GM18508 (cell line): ENCODE measurements around the gene PRM1.
A peak's percentile ranks its signal among the peaks of the same experiment; 100 is the strongest.

Experiments
- ATAC-seq: cut with Tn5 transposase; IDR thresholded peaks from one replicate; pipeline ENCODE4 v1.9.1; 2021; ENCODE audit warnings: moderate number of reproducible peaks; ENCODE audit not compliant: insufficient read depth, unreplicated experiment

Gene PRM1

DNA sequence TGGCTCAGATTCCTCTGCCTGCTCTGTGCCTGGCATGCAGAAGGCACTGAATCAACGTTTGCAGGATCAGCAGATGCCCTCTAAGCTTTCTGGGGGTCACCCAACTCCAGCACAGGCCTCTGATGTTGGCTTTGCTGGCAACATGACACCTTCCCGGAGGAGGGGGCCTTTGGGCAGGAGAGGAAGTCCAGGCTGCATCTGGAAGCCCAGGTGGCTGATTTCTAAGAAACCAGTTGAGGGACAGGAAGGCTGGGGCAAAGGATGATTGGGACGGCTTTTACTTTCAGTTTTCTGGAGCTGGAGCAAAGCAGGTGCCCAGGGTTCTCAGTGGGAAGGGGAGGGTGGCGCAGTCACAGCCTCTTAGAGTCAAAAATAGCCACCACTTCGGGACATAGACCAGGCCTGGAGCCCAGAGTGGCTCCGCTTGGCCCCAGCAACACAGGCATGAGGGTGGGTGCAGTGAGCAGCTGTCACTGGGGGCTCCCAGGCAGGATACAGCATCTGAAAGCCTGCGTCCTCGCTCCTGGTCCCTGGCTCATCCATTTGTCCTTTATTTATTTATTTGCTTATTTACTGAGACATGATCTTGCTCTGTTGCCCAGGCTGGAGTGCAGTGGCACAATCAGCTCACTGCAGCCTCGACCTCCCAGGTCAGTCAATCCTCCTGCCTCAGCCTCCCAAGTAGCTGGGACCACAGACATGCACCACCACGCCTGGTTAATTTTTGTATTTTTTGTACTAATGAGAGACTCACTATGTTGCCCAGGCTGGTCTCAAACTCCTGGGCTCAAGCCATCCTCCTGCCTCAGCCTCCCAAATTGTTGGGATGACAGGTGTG lies 40.3 kb downstream of the PRM1 start:
- ATAC-seq = no peak

DNA sequence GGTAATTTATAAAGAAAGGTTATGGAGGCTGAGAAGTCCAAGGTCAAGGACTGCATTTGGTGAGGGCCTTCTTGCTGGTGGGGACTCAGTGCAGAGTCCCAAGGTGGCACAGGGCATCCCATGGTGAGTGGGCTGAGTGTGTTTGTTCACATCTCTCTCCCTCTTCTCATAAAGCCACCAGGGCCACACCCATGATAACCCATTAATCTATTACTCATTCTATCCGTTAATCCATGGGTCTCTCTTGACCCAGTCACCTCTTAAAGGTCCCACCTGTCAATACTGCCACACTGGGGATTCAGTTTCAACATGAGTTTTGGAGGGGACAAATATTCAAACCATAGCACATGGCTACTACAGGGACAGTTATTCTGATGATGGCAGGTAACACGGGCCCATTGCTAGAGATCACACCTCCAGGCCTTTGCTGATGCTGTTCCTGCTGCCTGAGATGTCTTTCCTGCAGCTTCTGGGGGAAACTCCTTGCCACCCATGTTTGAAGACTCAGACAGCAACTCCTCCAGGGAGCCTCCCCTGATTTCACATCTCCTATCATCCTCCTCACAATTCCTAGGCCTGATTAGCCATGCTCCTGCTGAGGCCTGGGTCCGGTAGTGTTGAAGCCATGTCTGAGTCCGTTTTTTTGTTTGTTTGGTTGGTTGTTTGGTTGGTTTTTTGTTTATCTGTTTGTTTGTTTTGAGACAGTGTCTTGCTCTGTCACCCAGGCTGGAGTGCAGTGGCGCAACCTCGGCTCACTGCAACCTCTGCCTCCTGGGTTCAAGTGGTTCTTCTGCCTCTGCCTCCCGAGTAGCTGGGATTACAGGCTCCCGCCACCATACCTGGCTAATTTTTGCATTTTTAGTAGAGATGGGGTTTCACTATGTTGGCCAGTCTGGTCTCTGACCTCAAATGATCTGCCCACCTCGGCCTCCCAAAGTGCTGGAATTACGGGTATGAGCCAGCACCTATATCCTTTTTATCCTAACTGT lies 41.2 kb downstream of the PRM1 start:
- ATAC-seq = no peak

DNA sequence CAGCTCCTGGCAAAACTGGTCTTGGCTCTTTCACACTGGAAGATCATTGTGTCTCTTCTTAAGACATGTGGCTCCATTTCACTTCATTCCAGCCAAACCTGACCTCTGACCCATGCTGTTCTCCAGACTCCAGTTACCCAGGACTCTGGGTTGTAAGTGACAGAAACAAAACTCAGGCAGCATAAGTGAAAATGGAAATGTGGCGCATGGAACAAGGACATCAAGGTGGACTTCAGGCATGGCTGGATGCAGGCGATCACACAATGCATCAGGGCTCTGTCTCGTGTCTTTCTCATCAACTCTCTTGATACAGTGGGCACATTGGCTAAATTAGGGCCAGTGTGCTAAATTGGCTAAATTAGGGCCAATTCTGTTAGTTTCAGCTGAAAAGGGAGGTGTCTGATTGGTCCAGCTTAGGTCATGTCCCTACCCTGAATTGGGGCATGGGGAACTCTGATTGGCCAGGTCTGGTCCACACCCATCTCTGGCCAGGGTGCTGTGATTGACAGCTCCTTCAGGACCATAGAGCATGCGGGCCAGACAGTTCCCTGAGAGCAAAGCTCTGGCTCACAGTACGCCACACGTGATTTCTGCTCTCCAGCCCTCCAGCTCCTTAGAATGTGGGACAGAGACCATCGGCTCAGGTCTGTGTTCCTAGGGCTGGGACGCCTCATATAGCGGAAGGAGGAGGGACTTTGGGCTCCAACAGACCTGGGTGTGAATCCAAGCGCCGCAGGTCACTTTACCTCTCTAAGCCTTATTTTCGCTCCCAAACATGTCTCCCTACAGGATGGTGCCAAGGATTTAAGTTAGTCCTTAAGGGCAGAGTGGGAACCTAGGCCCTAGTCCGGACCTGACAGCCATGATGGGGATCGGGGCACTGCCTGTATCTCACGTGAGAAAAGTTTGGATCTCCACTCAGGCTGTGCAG lies 42.6 kb downstream of the PRM1 start:
- ATAC-seq = no peak

DNA sequence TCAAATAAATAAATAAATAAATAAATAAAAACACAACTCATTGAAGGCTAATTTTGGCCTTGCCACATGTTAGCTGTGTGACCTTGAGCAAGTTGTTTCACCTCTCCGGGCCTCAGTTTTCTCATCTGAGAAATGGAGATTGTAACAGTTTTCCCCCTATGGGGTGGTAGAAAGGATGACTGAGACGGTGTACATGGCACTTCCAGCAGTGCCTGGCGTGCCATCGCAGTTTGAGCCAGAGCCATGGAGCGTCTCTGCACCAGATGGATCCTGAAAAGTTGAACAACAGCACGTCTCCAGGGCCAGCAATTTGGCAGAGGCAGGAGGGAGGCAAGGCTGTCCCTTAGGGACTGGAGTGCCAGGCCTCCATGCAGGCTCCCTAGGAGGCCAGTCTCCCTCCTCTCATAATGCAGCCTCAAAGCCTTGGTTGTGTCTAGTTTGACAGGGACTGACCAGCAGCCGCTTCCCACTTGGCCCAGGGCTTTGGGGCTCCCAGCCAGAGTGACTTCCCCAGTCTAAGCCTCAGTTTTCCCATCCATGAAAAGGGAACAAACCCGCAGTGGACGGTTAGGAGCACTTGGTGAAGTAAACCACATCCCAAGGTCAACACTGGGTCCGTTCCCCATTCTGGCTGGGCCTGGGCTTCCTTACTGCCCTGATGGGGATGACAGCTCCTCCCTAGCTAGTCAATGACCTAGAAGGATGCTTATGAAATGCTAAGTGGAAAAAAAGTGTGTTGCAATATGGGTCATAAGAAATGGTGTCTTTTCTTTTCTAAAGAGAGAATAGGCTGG lies 44.5 kb downstream of the PRM1 start:
- no peak for ATAC-seq

DNA sequence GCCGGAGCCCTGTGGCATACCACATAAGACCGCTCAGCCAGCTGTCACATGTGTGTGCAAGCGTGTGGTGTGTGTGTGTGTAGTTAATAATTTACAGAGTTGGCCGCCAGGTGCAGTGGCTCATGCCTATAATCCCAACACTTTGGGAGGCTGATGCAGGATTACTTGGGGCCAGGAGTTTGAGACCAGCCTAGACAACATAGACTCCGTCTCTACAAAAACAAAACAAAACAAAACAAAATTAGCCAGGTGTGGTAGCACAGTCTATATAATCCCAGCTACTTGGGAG lies 45.5 kb downstream of the PRM1 start:
- ATAC-seq = no peak

DNA sequence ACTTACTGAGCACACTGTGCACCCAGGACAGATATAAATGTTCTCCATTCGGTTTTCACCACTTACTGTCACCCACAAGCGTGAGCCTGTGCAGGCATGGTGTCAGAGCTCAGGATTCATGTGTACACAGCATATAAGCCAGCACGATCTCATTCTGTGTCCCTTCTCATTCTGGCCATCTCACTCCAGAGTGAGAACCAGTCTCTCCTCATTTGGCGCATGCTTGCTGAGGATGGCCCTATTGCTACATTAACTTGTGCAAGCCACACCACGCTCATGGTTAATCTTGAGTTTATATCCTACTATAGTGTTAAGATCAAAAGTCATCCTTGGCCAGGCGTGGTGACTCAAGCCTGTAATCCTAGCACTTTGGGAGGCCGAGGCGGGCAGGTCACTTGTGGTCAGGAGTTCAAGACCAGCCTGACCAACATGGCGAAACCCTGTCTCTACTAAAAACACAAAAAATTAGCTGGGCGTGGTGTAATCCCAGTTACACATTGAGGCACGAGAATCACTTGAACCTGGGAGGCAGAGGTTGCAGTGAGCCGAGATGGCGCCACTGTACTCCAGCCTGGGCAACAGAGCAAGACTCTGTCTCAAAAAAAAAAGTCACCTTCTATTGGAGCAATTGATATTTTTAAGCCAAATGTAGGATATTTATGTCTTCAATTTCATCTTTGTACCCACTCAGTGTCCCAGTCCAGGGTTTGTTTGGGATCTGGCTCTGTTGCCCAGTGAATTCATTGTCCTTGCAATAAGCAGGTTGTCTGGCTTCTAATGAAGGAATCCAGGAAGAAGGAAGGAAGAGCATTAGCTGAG lies 46.0 kb downstream of the PRM1 start:
- no peak for ATAC-seq

DNA sequence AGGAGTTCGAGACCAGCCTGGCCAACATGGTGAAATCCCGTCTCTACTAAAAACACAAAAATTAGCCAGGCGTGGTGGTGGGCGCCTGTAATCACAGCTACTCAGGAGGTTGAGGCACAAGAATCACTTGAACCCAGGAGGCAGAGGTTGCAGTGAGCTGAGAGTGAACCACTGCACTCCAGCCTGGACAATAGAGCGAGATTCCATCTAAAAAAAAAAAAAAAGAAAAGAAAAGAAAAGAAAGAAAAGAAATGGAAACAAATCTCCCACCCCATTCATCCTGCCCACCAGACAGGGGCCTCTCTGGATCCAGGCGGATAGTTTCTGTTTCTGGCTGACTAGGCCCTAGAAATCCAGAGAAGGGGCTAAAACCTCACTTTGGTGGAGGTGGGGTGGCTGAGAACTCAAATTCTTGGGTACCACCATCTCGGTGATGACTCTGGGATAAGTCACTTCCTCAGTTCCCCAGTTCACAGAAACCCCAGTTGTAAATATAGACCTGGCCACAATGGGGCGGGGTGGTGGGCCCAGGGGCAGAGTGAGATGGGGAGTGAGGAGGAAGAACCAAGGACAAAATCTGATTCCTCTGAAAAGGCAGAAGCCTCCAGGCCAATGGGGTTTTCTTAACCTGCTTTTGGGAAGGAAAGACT lies 47.3 kb downstream of the PRM1 start:
- ATAC-seq = no peak

DNA sequence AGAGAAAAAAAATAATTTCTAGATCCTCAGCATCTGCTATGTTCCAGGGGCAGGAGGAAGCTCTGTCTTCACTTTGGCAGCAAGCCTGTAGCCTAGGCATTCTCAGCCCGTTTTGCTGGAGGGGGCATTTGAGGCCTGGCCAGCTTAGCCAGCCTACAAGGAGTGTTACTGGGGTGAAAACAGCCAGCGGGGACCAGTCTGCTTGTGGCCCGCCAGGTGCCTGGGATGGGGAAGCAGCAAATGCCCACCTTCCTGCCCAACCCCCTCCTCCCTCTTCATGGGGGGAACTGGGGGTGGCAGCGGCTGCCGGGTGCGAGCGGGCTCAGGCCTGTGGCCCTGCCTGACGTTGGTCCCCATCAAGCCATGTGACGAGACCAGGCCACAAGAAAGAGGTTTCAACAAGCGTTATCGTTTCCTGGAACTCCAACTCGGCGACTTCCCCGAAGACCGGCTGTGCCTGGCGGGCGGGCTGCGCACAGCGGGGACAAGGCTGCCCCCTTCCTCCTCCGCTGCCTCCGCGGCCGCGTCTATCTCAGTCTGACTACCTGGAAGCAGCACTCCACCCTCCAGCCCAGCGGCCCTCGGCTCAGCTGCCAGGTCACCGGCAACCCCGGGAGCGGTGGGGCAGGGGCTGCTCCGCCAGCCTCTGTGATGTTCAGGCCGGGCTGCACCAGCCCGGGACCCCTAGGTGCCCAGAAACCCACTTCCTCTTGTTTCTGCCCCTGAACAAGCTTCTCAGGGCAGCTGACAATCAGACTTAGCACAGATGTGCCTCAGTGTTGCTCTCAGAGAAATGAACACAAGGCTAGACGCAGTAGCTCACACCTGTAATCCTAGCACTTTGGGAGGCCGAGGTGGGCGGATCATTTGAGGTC lies 48.0 kb downstream of the PRM1 start:
- peak; percentile 52 for ATAC-seq

DNA sequence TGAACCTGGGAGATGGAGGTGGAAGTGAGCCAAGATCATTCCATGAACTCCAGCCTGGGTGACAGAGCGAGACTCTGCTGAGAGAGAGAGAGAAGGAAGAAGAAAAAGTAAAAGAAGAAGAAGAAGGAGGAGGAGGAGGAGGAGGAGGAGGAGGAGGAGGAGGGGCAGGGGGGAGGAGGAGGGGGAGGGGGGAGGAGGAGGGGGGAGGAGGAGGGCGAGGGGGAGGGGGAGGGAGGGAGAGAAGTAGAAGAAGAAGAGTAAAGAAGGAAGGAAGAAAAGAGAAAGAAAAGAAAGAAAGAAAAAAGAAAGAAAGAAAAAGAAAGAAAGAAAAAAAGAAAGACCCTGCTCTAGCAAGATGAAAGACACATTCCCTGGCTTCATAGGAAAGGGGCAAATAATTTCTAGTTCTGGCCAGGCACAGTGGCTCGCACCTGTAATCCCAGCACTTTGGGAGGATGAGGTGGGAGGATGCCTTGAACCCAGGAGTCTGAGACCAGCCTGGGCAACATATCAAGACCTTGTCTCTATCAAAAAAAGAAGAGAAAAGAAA lies 48.8 kb downstream of the PRM1 start:
- ATAC-seq = no peak

DNA sequence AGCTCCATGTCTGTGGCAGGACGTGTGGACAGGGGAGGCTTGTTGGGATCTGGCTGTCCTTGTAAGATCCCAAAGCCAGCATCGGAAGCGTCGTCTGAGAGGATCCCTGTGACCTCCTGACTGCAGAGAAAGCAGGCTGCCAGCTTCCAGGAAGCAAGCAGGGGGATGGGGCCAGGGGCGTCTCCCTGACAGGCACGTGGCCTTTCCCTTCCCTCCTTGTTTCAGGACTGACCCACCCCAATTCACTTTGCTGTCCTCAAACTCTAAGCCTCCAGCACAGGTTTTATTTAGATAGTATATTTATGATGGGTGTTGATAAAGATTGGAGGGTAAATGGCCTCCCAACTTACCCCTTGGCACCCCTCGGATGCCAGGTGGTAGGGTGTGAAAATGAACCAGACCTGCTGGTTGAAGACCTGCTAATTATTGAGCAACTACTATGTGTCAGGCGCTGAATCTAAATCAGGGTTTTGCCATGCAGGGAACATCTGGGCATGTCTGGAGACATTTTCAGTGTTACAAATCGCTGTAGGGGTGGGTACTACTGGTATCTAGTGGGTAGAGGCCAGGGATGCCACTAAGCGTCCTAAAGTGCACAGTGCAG lies 49.7 kb downstream of the PRM1 start:
- ATAC-seq = no peak
